ENCODE data around the gene STXBP5.

DNA sequence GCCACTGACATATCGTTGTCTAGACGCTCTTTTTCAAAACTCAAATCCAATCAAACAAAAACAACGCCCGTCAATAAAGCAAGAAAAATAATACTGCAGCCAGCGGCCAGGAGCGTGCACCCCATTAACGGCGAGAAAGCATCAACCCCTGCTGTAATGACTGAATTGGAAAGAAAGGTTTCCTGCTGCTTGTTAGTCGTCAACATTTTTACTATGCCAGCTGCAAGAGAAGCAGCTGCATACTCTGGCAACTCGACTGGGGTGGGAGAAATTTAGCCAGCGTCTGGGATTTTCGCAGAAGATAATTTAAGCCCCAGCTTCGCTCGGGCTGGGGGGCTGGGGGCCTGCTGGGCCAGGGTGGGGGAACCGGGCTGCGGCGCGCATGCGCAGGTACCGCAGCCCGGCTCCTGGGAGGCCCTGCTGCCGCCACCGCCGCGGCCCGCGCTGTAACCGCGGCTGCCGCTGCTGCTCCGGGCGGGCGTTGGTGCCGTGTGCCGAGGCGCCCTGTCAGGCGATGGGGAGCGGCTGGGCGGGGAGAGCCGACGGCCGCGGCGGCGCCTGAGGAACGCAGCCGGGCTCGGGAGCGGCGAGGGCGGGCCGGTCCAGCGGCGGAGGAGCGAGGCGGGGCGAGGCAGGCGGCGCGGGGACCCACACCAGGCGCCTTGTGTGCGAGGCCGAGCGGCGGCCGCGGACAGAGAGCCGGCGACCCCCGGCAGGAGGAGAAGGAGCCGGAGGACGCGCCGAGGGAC, 732 bp upstream of the STXBP5 start:
- TF ChIP-seq EZH2 (IDR thresholded peaks at IDR 0.05; ENCODE audit: insufficient read depth, poor library complexity, severe bottlenecking), result no peak
- no peak for TF ChIP-seq EZH2phosphoT487 (IDR thresholded peaks at IDR 0.05; ENCODE audit: insufficient read depth, low read depth)

Data from GM23248 (cell line).